COLO668 (cell line): ENCODE data around the gene SUGCT.
"Not testable (repeated sequence)": the region's sequence is repeated elsewhere in the genome, so short reads cannot be mapped to it uniquely, and the experiment has no call there.

Source experiments
- DNase-seq: peaks from one replicate; lab custom pipeline; 2025; ENCODE audit not compliant: unreplicated experiment; lab: John Stamatoyannopoulos, UW

Gene SUGCT

GRCh38 chr7:40138973-40139372 lies 4.2 kb downstream of the SUGCT start:
- no peak for DNase-seq

- not testable (repeated sequence) for DNase-seq
These were observed 5.1 kb downstream of the SUGCT start for GRCh38 chr7:40139891-40140290.

GRCh38 chr7:40141916-40142315 lies 7.1 kb downstream of the SUGCT start:
- DNase-seq: not testable (repeated sequence)

GRCh38 chr7:40145596-40146130 lies 10.9 kb downstream of the SUGCT start:
- DNase-seq: not testable (repeated sequence)

- DNase-seq: no peak
These were observed 12.8 kb downstream of the SUGCT start for GRCh38 chr7:40147371-40148246.

- DNase-seq: not testable (repeated sequence)
These were observed 13.4 kb downstream of the SUGCT start for GRCh38 chr7:40148247-40148580.

- DNase-seq: no peak
These were observed 13.9 kb downstream of the SUGCT start for GRCh38 chr7:40148671-40149070.

- no peak for DNase-seq
These were observed 16.7 kb downstream of the SUGCT start for GRCh38 chr7:40151504-40151903.

- no peak for DNase-seq
These were observed 22.2 kb downstream of the SUGCT start for GRCh38 chr7:40156988-40157387.

GRCh38 chr7:40162516-40162915 lies 27.7 kb downstream of the SUGCT start:
- no peak for DNase-seq

GRCh38 chr7:40165216-40165615 lies 30.4 kb downstream of the SUGCT start:
- DNase-seq: no peak

- no peak for DNase-seq
These were observed 32.5 kb downstream of the SUGCT start for GRCh38 chr7:40167291-40167690.

GRCh38 chr7:40168266-40168665 lies 33.5 kb downstream of the SUGCT start:
- DNase-seq: not testable (repeated sequence)

GRCh38 chr7:40173121-40173520 lies 38.3 kb downstream of the SUGCT start:
- DNase-seq: not testable (repeated sequence)

- not testable (repeated sequence) for DNase-seq
These were observed 40.5 kb downstream of the SUGCT start for GRCh38 chr7:40175256-40175655.

- DNase-seq: no peak
These were observed 41.1 kb downstream of the SUGCT start for GRCh38 chr7:40175725-40176510.

GRCh38 chr7:40177071-40177470 lies 42.3 kb downstream of the SUGCT start:
- no peak for DNase-seq

- no peak for DNase-seq
These were observed 47.6 kb downstream of the SUGCT start for GRCh38 chr7:40182452-40182851.

- no peak for DNase-seq
These were observed 51.8 kb downstream of the SUGCT start for GRCh38 chr7:40186586-40186985.

- no peak for DNase-seq
These were observed 57.2 kb downstream of the SUGCT start for GRCh38 chr7:40192036-40192435.

GRCh38 chr7:40194745-40195144 lies 59.9 kb downstream of the SUGCT start:
- no peak for DNase-seq

GRCh38 chr7:40197527-40197926 lies 62.7 kb downstream of the SUGCT start:
- no peak for DNase-seq
